Breast epithelium (tissue), 4 donors: ENCODE data around the gene NCBP2L. TPM values are rescaled to one million over a fixed set of nuclear protein-coding genes. Genes with fewer than 3 reads are reported as not detected.

Experiments
- DNase-seq, 2 donors: peaks; one replicate each; pipeline ENCODE4 v3.0.0-alpha.2; 2019; ENCODE audit warnings: low spot score in 2 of 2
- H3K27ac ChIP-seq, 2 donors: fragments of 200-600 bp; sonication (generic) in 1 of 2; one replicate each; pipeline ENCODE4 v1.5.1; 2016 to 2019; ENCODE audit warnings: mild to moderate bottlenecking in 1 of 2
- H3K27me3 ChIP-seq, 2 donors: fragments of 200-600 bp; sonication (generic) in 1 of 2; one replicate each; pipeline versions ENCODE4 v1.5.1 to v1.6.0; 2017 to 2019; ENCODE audit warnings: control low read depth in 1 of 2, mild to moderate bottlenecking in 1 of 2
- H3K36me3 ChIP-seq: fragments of 200-600 bp; one replicate; pipeline ENCODE4 v1.5.1; 2019
- H3K4me1 ChIP-seq, 2 donors: fragments of 200-600 bp; sonication (generic); one replicate each; pipeline ENCODE4 v1.5.1; 2016 to 2019; ENCODE audit warnings: control low read depth in 1 of 2
- H3K4me3 ChIP-seq, 3 donors: fragments of 200-600 bp; sonication (generic); 1 replicate in 2 of 3; 2 replicates in 1 of 3; pipeline ENCODE4 v1.5.1; 2016 to 2019; ENCODE audit warnings: mild to moderate bottlenecking in 3 of 3, moderate library complexity in 2 of 3
- H3K9me3 ChIP-seq, 2 donors: fragments of 200-600 bp; sonication (generic) in 1 of 2; one replicate each; pipeline ENCODE4 v1.5.1; 2016 to 2019; ENCODE audit warnings: control low read depth in 1 of 2
- POLR2A ChIP-seq: fragments of 450-650 bp; IDR thresholded peaks from one replicate; pipeline ENCODE4 v1.6.1; 2016; ENCODE audit warnings: antibody characterized with exemption, mild to moderate bottlenecking, moderate library complexity
- POLR2AphosphoS5 ChIP-seq, 3 donors: sonication (generic); formaldehyde crosslinking; IDR thresholded peaks; one replicate each; pipeline ENCODE4 v1.6.1; 2017; ENCODE audit warnings: antibody characterized with exemption in 3 of 3
- intact Hi-C: fragments of 100-400 bp; cut with DNase I; formaldehyde crosslinking; loops from one replicate; pipeline ENCODE4 v1.15.1; 2023; ENCODE audit warnings: low total_unique reads
- total RNA-seq, 3 donors: library from RNA; depleted of rRNA; stranded (reverse); fragments of >200 nt; gene quantifications; one replicate each; pipeline ENCODE4 v1.1.0, GENCODE V29; 2016
- TF ChIP-seq, protein P1 (sequence below), 3 donors: fragments of 450-650 bp; IDR thresholded peaks; one replicate each; pipeline ENCODE4 v1.5.1; 2016 to 2017; ENCODE audit warnings: antibody characterized with exemption in 3 of 3, mild to moderate bottlenecking in 3 of 3, moderate library complexity in 3 of 3

Gene NCBP2L
- total RNA-seq, 3 donors from 2014 or later: not detected

DNA sequence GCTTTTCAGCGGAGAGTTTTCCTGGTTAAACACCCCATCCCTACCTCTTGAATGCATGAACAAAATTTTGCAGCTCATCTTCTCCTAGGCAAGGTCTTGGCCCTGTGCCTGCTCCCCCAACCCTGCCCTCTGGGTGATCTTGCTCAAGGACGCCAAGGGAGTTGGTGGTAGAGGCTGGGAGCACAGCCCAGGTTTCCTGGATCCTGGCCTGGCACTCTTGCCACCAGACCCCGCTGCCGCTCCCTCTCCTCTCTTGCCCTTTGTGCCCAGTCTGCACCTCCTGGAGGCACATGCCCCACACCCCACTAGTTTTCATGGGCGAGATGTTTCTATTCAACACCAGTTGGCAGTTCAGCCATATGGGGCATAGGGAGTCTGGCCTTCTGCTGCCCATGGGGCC is 39.3 kb upstream of the NCBP2L start:
- Histone ChIP-seq H3K4me1 (peaks cover 0 to 4% of the 10 kb centered on the region in 2 donors), H3K36me3 (no peaks in the 10 kb centered on the region), H3K27ac (peak overlapping the region in 1 of 2 donors; percentile 64), H3K9me3 (no peaks in the 10 kb centered on the region), H3K27me3 (peaks cover 0 to 62% of the 10 kb centered on the region in 2 donors), H3K4me3 (no peak overlapping the region)
- intact Hi-C loops: no loop called here
- no peak for DNase-seq
- TF ChIP-seq, protein P1, sequence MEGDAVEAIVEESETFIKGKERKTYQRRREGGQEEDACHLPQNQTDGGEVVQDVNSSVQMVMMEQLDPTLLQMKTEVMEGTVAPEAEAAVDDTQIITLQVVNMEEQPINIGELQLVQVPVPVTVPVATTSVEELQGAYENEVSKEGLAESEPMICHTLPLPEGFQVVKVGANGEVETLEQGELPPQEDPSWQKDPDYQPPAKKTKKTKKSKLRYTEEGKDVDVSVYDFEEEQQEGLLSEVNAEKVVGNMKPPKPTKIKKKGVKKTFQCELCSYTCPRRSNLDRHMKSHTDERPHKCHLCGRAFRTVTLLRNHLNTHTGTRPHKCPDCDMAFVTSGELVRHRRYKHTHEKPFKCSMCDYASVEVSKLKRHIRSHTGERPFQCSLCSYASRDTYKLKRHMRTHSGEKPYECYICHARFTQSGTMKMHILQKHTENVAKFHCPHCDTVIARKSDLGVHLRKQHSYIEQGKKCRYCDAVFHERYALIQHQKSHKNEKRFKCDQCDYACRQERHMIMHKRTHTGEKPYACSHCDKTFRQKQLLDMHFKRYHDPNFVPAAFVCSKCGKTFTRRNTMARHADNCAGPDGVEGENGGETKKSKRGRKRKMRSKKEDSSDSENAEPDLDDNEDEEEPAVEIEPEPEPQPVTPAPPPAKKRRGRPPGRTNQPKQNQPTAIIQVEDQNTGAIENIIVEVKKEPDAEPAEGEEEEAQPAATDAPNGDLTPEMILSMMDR (IDR thresholded peaks at IDR 0.05): no peak
- TF ChIP-seq POLR2A (no peak), POLR2AphosphoS5 (IDR thresholded peaks at IDR 0.05) (no peak)

DNA sequence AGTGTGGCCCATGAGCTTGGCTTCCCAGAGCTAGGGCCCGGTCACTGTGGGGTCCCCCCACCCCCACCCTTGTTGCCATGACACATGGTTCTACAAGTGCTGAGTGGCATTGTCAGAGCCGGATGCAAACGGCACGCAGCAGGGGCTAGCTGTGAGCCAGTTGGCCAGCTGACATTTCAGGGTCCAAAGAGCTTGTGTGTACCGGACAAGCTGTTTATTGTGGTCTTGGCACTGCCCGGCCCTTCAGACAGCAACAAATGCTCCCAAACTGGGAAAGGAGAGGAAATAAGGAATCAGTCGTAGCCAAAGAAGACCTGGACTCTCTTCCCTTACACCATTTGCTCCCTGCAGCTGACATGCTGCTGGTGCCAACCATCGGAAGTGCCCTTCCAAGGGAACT is 38.8 kb upstream of the NCBP2L start:
- intact Hi-C loops: no loop called here
- DNase-seq: no peak
- Histone ChIP-seq H3K27me3 (peaks cover 0 to 67% of the 10 kb centered on the region in 2 donors), H3K4me1 (peaks cover 0 to 4% of the 10 kb centered on the region in 2 donors), H3K9me3 (no peaks in the 10 kb centered on the region), H3K4me3 (no peak overlapping the region), H3K36me3 (no peaks in the 10 kb centered on the region), H3K27ac (peak overlapping the region in 1 of 2 donors; percentile 64)
- TF ChIP-seq, protein P1 (IDR thresholded peaks at IDR 0.05): no peak
- TF ChIP-seq POLR2AphosphoS5 (IDR thresholded peaks at IDR 0.05) (no peak), POLR2A (no peak)

DNA sequence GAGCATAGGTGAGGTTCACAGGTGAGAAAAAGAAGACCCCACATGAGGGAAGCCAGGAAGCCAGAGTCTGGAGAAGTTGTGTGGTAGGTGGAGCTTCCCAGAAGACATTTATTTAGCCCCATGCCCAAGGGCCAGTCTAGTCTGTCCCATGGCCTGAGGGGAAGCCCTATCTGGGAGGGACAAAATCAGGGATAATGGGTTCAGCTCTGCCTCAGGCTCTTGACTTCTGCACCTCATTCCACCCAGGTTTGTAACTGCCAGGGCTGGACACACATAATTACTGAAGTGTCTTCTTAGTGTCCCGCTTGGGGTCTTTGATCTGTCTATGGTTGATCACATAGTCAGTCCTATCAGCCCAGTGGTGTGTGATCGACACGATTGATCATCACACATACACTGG is 38.0 kb upstream of the NCBP2L start:
- Histone ChIP-seq H3K9me3 (no peaks in the 10 kb centered on the region), H3K27ac (peak overlapping the region; percentile 25 to 89), H3K27me3 (peaks cover 0 to 71% of the 10 kb centered on the region in 2 donors), H3K36me3 (no peaks in the 10 kb centered on the region), H3K4me3 (no peak overlapping the region), H3K4me1 (peaks cover 0 to 4% of the 10 kb centered on the region in 2 donors)
- DNase-seq: no peak
- TF ChIP-seq POLR2AphosphoS5 (IDR thresholded peaks at IDR 0.05) (no peak), POLR2A (no peak)
- TF ChIP-seq, protein P1 (IDR thresholded peaks at IDR 0.05): no peak
- intact Hi-C loops: no loop called here

DNA sequence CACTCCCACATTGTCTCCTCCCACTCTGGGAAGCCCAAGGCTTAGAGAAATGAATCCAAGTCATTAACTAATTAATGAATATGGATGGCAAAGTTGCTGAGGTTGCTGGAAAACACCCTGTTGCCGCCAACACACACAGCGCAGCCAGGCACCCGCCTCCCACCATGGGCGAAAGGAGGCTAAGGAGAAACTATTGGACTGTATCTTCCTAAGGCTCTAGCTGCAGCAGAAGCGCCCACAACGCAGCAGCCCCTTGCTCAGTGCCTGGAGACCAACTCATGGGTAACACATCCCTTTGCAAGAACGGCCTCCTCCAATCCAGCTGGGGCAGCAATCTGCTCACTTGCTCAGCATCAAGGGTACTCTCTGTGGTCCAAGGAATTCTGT is 36.1 kb upstream of the NCBP2L start:
- no peak for DNase-seq
- H3K9me3 ChIP-seq: no peaks in the 10 kb centered on the region
- H3K36me3 ChIP-seq: no peaks in the 10 kb centered on the region
- H3K4me1 ChIP-seq: peaks cover 0 to 4% of the 10 kb centered on the region in 2 donors
- H3K4me3 ChIP-seq: peak overlapping the region in 2 of 3 donors; percentile 21 to 53
- H3K27me3 ChIP-seq: peaks cover 0 to 67% of the 10 kb centered on the region in 2 donors
- intact Hi-C loops: no loop called here
- TF ChIP-seq POLR2A (no peak), POLR2AphosphoS5 (IDR thresholded peaks at IDR 0.05) (no peak)
- TF ChIP-seq, protein P1 (IDR thresholded peaks at IDR 0.05): no peak
- peak overlapping the region; percentile 87 to 89 for H3K27ac ChIP-seq

DNA sequence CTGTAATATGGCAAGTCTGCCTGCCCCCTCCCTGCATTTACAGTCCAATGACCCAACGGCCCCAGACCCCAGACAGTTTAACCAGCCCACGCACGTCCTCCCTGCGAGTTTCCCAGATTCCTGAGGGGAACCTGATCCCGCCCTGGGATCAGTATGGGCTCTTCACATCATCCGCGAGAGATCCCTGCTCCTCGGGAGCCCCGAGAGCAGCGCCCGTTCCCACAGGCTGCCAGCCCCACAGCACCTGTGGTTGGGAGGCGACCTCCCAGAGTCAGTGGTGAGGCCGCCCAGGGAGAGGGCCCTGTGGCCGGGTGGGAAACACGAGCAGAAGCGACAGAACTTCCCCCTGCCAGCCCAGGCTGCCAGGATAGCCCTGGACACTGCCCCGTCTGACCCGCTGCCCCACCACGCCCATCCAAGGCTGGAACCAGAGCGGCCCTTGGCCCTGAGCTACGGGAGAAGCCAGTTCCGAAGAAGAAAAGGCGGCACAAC is 34.8 kb upstream of the NCBP2L start:
- H3K27ac ChIP-seq: peak overlapping the region; percentile 87 to 89
- no peaks in the 10 kb centered on the region for H3K9me3 ChIP-seq
- peaks cover 0 to 63% of the 10 kb centered on the region in 2 donors for H3K27me3 ChIP-seq
- intact Hi-C loops: no loop called here
- H3K4me3 ChIP-seq: peak overlapping the region; percentile 11 to 53 (median 21)
- no peak for DNase-seq
- peaks cover 0 to 4% of the 10 kb centered on the region in 2 donors for H3K4me1 ChIP-seq
- no peaks in the 10 kb centered on the region for H3K36me3 ChIP-seq
- no peak for TF ChIP-seq POLR2AphosphoS5 (IDR thresholded peaks at IDR 0.05)
- no peak for TF ChIP-seq POLR2A
- TF ChIP-seq, protein P1 (IDR thresholded peaks at IDR 0.05): no peak
